CD4-positive, alpha-beta T cell treated with Interferon alpha-2 for 1 hour (primary cell): ENCODE measurements around the gene C10orf143.
"Not testable (repeated sequence)": the region's sequence is repeated elsewhere in the genome, so short reads cannot be mapped to it uniquely, and the experiment has no call there.

Source experiments
- DNase-seq, 2 donors: peaks; one replicate each; pipeline ENCODE4 v3.0.0-alpha.2; 2020 to 2022

The C10orf143 gene

GRCh38 chr10:130111113-130111851 lies 652 bp upstream of the C10orf143 start:
- DNase-seq, result peak; percentile 95 to 97

- peak; percentile 75 to 85 for DNase-seq
Measured at GRCh38 chr10:130109796-130110245, 809 bp downstream of the C10orf143 start.

- DNase-seq, result peak in 1 of 2 donors; percentile 7
Measured at GRCh38 chr10:130108934-130109604, 1.6 kb downstream of the C10orf143 start.

DNA sequence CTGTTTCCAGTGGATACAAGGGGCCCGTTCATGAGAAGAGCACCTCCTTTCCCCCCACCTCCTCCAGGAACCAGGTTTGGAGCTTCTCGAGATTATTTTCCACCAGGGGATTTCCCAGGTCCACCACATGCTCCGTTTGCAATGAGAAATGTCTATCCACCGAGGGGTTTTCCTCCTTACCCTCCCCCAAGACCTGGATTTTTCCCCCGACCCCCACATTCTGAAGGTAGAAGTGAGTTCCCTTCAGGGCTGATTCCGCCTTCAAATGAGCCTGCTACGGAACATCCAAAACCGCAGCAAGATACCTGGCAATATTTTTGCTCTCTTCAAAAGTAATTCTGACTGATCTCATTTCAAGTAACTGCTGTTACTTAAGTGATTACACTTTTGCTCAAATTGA lies 2.5 kb downstream of the C10orf143 start:
- DNase-seq, result peak in 1 of 2 donors; percentile 28

GRCh38 chr10:130105724-130106123 lies 4.9 kb downstream of the C10orf143 start:
- DNase-seq, result no peak

DNA sequence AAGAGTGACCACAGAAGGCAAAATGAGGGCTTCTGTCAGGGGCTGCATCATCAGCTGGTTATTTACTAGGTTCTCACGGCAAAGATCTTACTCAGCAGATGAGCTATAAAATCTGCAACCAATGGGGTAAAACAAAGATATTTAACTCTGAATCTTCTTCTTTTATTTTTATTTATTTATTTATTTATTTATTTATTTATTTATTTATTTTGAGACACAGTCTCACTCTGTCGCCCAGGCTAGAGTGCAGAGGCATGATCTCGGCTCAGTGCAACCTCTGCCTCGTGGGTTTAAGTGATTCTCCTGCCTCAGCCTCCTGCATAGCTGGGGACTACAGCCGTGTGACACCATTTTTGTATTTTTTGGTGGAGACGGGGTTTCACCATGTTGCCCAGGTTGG lies 11.3 kb downstream of the C10orf143 start:
- no peak for DNase-seq

DNA sequence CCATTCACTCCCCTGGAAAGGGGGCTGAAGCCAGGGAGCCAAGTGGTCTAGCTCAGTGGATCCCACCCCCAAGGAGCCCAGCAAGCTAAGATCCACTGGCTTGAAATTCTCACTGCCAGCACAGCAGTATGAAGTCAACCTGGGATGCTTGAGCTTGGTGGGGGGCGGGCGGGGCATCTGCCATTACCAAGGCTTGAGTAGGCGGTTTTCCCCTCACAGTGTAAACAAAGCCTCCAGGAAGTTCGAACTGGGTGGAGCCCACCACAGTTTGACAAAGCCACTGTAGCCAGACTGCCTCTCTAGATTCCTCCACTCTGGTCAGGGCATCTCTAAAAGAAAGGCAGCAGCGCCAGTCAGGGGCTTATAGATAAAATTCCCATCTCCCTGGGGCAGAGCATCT lies 20.1 kb downstream of the C10orf143 start:
- not testable (repeated sequence) for DNase-seq

DNA sequence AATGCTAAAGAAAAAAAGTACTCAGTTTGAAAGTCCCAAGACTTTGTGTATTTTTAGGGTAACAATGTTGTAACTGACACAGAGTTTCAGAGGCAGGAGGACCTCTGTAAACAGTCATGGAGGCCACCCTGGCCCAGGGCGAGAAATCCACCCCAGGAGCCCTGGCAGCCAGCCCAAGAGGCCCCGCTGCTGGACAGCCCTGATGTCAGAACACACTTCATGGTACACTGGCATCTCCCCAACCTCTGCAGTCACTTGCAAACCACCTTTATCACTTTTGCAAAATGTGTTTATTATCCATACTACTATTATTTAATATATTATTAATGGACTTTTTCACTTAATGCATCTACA lies 30.2 kb downstream of the C10orf143 start:
- no peak for DNase-seq

DNA sequence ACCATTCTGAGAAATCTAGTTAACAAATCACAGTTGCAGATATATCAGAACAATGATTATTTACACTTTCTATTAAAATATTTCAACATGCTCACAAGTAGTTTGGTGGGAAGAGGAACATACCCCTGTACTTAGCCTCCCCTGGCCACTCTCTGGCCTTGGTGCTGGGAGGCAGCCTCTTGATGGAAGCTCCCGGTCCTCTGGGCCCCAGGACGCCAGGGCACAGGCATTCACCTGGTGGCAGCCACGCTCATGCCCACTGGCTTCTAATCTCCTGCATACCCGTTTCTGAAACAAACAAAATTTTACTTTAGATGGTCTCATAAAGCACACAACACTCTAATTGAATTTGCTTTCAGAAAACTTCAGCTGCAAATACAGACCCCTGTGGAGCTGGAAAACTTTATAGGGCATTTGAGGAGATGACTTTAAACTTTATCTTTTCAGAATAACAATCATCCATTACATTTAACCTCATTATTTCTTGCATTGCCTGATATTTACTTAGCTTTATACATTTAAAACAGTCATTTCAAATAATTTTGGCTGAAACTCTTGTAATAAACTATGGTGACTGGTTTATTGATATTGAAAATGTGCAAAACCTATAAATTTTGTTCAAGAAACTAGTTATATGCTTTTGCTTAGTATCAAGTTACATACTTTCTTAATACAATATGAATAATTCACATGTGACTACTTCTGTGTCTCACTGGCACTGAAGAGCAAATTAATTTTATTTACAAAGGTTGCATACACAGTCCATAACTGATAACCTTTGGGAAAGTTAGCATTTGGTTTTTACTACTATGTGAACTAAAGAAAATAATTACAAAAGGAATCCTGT lies 30.8 kb downstream of the C10orf143 start:
- no peak for DNase-seq

GRCh38 chr10:130078120-130078519 lies 32.5 kb downstream of the C10orf143 start:
- no peak for DNase-seq

DNA sequence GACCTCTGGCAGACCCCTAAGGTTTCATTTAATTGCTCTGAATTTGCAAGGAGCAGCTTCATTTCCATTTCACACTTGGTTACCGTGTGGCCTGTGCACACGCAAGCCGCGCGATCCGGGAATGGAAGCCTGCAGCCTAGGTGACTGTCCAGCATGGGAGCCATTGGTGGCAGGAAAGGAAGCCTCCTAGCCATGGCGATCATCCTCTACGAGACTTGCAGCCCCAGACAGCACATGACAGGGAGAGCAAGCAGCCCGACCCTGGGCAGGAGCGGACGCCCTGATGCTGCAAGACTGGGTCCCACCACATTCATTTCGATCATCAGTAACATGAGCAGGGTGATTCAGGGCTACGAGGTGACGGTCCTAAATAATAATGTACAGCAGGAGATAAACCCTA lies 33.9 kb downstream of the C10orf143 start:
- no peak for DNase-seq

DNA sequence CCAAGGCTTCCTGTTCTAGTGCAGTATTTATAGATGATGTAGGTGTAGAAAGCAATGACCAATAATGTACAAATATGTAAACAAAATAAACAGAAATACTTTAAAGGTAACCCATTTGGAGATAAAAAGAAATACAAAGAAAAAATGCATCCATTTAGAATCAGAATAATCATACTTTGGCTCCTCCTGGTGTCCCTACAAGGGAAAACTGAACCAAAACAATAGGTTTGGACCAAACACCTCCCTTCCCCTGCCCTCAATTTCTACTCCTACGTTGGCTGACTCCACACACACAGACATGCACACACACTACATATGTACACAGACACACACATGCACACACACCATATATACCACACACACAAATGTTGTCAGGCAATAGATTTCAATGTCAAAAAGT lies 36.0 kb downstream of the C10orf143 start:
- no peak for DNase-seq

DNA sequence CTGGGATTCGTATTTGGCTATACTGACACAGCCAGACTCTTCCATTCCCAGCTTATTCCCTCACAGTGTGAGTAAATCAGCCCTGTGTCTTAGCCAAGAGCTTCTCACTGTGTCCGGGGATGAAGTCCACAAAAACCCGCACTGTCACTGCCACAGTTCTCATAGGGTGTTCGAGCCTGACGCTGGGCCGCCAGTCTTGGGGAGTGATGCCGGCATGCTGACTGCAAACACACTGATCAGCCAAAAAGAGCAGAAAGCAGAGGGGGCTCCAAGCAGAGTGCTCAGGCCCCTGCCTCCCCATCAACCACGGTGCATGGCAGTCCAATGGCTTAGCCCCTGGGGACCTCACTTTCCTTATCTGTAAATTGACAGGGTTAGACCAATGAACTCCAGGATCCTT lies 36.7 kb downstream of the C10orf143 start:
- DNase-seq, result no peak

DNA sequence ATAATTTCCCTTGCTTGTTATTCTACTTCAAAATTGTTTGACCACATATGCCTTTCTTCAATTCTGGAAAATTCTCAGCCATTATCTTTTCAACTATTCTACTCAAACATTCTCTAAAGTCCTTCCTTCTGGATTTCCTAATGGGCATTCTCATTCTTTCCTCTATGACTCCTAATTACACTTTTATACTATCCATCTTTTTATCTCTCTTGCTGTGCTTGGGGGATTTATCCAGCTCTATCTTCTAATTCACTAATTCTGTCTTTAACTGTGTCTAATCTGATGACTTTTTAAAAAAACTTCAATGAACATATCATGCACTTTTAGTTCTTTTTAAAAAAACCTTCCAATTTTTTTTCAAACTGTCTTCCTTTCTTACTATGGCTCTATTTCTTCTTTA lies 38.4 kb downstream of the C10orf143 start:
- no peak for DNase-seq

GRCh38 chr10:130067893-130068292 lies 42.7 kb downstream of the C10orf143 start:
- DNase-seq, result no peak

GRCh38 chr10:130066743-130067142 lies 43.9 kb downstream of the C10orf143 start:
- DNase-seq, result no peak

- no peak for DNase-seq
Measured at GRCh38 chr10:130065251-130065650, 45.4 kb downstream of the C10orf143 start.

DNA sequence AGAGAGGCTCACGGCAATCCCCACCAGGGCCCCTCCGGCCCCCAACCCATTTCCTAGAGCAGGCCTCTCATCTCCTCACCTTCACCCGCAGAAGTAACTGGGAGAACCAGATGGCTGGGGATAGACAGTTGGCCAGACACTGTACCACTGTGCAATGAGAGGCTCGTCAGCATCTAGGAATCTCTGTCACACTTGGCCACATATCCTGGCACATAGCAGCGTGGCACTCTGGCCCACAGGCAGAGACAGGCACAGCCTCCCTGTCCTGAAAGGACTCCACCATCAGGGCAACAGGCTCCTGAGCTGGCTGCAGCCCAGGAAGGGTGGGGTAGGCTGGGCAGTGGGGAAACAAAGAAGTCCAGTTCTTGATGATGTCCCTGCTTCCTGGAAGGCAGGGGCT lies 45.8 kb downstream of the C10orf143 start:
- no peak for DNase-seq

DNA sequence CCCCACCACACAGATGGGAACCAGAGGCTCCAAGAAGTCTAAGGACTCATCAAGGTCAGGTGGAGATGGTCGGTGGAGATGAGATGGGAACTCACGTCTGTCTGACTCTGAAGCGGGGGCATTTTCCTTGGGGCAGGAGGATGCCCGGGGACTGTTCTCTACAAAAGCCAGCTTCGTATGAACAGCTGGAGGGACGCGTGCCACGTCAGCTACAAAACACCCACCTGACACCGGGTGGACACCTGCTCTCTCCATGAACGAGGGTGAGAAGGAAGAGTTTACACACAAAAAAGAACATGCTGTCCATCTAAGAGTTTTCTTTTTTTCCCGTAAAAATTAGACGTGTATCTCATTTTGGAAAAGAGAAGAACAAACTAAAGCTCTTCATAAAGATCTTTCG lies 47.7 kb downstream of the C10orf143 start:
- DNase-seq, result no peak

DNA sequence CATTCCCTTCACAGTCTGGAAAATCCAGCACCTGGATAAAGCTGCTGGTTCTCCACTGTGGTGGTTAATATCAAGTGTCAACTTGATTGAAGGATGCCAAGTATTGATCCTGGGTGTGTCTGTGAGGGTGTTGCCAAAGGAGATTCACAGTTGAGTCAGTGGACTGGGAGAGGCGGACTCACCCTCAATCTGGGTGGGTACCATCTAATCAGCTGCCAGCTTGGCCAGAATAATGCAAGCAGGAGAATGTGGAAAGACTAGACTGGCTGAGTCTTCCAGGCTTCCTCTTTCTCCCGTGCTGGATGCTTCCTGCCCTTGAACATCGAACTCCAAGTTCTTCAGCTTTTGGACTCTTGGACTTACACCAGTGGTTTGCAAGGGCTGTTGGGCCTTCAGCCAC lies 48.4 kb downstream of the C10orf143 start:
- no peak for DNase-seq

DNA sequence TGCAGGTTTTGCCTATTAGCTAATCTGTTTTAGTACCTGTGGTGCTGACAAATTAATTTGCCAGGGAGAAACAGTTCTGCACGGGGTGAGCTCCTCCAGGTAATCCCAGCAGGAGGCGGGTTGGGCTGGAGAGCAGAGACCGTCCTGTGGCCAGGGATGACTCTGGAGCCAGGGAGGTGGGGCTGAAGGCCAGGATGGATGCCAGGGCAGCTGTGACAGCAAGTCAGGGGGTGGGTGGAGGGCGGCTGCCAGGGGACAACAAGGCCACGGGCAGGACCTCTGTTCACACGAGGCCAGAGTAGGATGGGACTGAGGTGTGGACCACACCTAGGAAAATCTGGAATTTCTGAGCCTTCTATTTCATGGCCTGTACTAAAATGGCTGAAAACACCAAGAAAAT lies 48.9 kb downstream of the C10orf143 start:
- no peak for DNase-seq

DNA sequence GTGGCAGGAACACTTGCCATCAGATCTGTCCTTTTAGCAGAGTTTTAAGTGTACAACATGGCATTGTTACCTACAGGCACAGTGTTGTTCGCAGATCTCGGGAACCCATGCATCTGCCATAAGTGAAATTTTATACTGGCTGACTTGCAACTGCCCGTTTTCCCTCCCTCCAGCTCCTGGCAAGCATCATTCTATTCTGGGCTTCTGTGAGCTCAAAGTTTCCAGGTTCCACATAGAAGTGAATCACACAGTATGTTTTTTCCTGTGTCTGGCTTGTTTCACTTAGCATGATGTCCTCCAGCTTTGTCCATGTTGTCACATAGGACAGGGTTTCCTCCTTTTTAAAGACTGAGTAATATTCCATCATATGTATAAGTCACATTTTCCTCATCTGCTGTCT lies 56.6 kb downstream of the C10orf143 start:
- DNase-seq, result no peak

GRCh38 chr10:130053561-130053960 lies 57.1 kb downstream of the C10orf143 start:
- no peak for DNase-seq

- no peak for DNase-seq
Measured at GRCh38 chr10:130052193-130052592, 58.4 kb downstream of the C10orf143 start.
